ENCODE data around the gene OR2A25. TPM values are rescaled to one million over a fixed set of nuclear protein-coding genes. Genes with fewer than 3 reads are reported as not detected.

Gene OR2A25
- total RNA-seq, 1 donor from 2014 or later = not detected

DNA sequence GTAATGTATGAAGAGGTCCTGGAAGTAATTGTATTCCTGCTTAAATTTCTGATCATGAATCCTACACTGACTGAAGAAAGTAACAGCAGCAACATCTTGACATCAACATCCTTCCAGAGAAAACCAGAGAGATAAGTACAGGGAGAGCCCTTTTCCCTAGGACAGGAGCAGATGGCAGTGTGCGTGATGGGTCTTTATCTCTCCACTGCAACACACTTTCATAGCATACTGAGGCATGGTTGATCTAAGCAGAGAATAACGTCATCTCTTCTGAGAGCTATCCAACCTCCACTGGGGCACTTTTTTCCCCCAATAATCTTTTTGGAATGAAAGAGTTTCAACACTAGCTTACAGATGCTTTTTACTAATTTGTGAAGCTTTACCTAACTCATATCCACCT lies 342 bp downstream of the OR2A25 start:
- no peak for DNase-seq (ENCODE audit: low spot score)

- no peak for DNase-seq (ENCODE audit: low spot score)
These were observed 4.8 kb downstream of the OR2A25 start for GRCh38 chr7:144074374-144074773.

DNA sequence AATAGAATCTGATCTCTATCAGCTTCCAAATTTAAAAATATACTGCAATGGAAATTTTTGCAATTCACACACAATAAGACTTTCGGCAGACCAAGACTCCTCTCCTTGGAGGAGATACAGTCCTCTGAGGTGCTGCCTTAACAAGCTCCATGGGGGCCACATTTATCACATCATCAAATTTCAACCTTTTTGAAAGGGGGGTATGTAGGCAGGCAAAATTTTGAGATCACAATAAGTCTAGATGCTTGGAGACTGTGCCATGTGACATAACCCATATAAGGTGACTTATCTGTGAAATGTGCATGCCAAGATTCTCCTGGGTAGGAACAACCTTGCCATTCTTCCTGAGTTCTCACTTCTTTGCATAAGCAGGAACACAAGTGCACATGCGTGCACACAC lies 16.4 kb downstream of the OR2A25 start, which contains the start of gene OR2A12:
Gene OR2A12 (plus strand): TSS at position 301 of the 400 bp plus-strand sequence. CDS start 8,830 bp downstream, outside the sequence.
- DNase-seq (ENCODE audit: low spot score) = no peak

- DNase-seq (ENCODE audit: low spot score) = no peak
These were observed 17.1 kb downstream of the OR2A25 start for GRCh38 chr7:144086730-144087129.

- DNase-seq (ENCODE audit: low spot score) = no peak
These were observed 17.6 kb downstream of the OR2A25 start for GRCh38 chr7:144087230-144087629.

GRCh38 chr7:144090667-144091066 lies 21.1 kb downstream of the OR2A25 start:
- no peak for DNase-seq (ENCODE audit: low spot score)

DNA sequence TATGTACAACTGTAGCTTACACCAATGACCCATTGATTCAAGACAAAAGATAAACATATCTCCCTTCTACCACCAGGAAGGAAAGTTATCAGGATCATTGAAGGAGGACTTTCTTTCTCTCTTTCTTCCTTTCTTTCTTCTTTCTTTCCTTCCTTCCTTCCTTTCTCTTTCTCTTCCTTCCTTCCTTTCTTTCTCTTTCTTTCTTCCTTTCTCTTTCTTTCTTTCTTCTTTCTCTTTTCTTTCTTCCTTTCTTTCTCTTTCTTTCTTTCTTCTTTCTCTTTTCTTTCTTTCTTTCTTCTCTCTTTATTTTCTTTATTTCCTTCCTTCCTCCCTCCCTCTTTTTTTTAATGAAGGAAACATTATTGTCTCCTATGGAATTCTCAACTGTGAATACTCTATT lies 29.2 kb downstream of the OR2A25 start:
- DNase-seq (ENCODE audit: low spot score) = no peak

GRCh38 chr7:144100607-144101006 lies 31.0 kb downstream of the OR2A25 start:
- DNase-seq (ENCODE audit: low spot score) = no peak

GRCh38 chr7:144102041-144102440 lies 32.4 kb downstream of the OR2A25 start:
- no peak for DNase-seq (ENCODE audit: low spot score)

GRCh38 chr7:144105211-144105610 lies 35.6 kb downstream of the OR2A25 start:
- DNase-seq (ENCODE audit: low spot score) = no peak

- no peak for DNase-seq (ENCODE audit: low spot score)
These were observed 39.7 kb downstream of the OR2A25 start, which contains the start of gene OR2A2 for GRCh38 chr7:144109283-144109682. OR2A2 (plus strand) TSS chr7:144109583; CDS start chr7:144109583, 0 bp downstream.

GRCh38 chr7:144110272-144110671 lies 40.7 kb downstream of the OR2A25 start:
- DNase-seq (ENCODE audit: low spot score) = no peak

DNA sequence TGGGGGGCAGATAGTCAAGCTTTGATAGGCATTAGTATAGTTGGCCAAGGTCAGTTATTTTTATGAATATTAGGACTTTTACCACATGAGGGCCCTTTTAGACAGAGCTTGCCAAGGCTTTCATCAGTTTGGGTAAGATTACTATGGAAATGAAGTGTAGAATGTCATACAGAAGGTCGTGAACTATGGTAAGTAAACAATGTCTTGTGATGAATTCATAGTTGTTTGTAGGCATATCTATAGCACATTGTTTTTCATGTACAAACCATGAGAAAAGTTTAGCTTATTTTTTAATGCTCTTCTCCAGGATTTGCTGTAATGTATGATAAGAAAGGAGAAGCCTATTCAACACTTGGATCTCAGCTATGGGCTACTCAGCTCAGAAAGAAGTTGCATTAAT lies 44.0 kb downstream of the OR2A25 start:
- DNase-seq (ENCODE audit: low spot score) = no peak

GRCh38 chr7:144118341-144118740 lies 48.7 kb downstream of the OR2A25 start:
- no peak for DNase-seq (ENCODE audit: low spot score)

- DNase-seq (ENCODE audit: low spot score) = no peak
These were observed 53.3 kb downstream of the OR2A25 start, which contains the start of gene OR2A14 for GRCh38 chr7:144122876-144123275. OR2A14 (plus strand) TSS chr7:144123176; CDS start chr7:144129113, 5,937 bp downstream.

Other genes with a start within 250 kb of the OR2A25 start
- 40.6 TPM for gene TCAF1, start 167.6 kb upstream of the OR2A25 start, total RNA-seq
- not detected for gene OR2F2, start 134.6 kb upstream of the OR2A25 start, total RNA-seq
- gene OR2F1, start 115.0 kb upstream of the OR2A25 start, total RNA-seq = not detected
- not detected for gene OR6B1, start 69.5 kb upstream of the OR2A25 start, total RNA-seq
- not detected for gene OR2A5, start 20.9 kb upstream of the OR2A25 start, total RNA-seq
- not detected for gene OR2A12, start 16.5 kb downstream of the OR2A25 start, total RNA-seq
- gene OR2A2, start 39.8 kb downstream of the OR2A25 start, total RNA-seq = not detected
- not detected for gene OR2A14, start 53.4 kb downstream of the OR2A25 start, total RNA-seq
- 4.0 TPM for gene CTAGE4, start 113.7 kb downstream of the OR2A25 start, total RNA-seq
- 9.7 TPM for gene ARHGEF35, start 126.0 kb downstream of the OR2A25 start, total RNA-seq
- gene OR2A42, start 169.8 kb downstream of the OR2A25 start, total RNA-seq = 0.08 TPM
- 10.8 TPM for gene OR2A7, start 195.0 kb downstream of the OR2A25 start, total RNA-seq
- gene CTAGE8, start 199.5 kb downstream of the OR2A25 start, total RNA-seq = 3.2 TPM
- gene OR2A1, start 242.6 kb downstream of the OR2A25 start, total RNA-seq = not detected

Data from ureter (tissue), 1 donor.